ENCODE measurements around the gene ZRANB2. TPM values are rescaled to one million over a fixed set of nuclear protein-coding genes. Genes with fewer than 3 reads are reported as not detected.
A peak's percentile ranks its signal among the peaks of the same experiment; 100 is the strongest.

The ZRANB2 gene
- total RNA-seq, 1 donor from 2014 or later = 60.7 TPM

GRCh38 chr1:71086331-71086730, 5.5 kb upstream of the ZRANB2 start:
- no peaks in the 10 kb centered on the region for H3K27me3 Mint-ChIP-seq (ENCODE audit: low read depth)
- H3K4me3 Mint-ChIP-seq (ENCODE audit: unreplicated experiment) = no peak overlapping the region
- no peak for DNase-seq (ENCODE audit: low spot score)
- H3K9me3 Mint-ChIP-seq (ENCODE audit: low read depth) = no peaks in the 10 kb centered on the region
- no peak for TF ChIP-seq CTCF (IDR thresholded peaks at IDR 0.05)
- H3K4me1 Mint-ChIP-seq (ENCODE audit: low read depth) = peaks cover 30% of the 10 kb centered on the region
- H3K27ac Mint-ChIP-seq (ENCODE audit: unreplicated experiment) = no peak overlapping the region
- no peaks in the 10 kb centered on the region for H3K36me3 Mint-ChIP-seq (ENCODE audit: low read depth)

DNA sequence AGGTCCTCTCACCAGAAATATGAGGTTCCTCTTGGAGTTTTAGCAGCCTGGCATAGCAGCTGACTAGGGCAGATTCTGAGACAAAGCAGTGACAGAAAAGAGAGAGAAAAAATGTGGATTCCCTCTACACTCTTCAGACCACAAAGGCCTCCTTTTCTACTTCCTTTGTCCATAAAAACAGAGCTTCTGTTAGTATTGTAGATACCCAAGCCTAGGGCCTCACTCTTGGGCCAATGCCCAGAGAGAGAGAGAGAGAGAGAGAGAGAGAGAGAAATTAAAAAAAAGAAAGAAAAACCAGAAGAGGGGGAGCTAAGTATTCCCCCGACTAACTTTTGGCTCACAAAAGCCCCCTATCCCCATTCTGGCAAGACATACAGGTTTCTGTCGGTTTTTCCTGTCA, 2.4 kb upstream of the ZRANB2 start:
- H3K27me3 Mint-ChIP-seq (ENCODE audit: low read depth) = no peaks in the 10 kb centered on the region
- no peak for TF ChIP-seq CTCF (IDR thresholded peaks at IDR 0.05)

GRCh38 chr1:71081697-71082080, 854 bp upstream of the ZRANB2 start:
- peak overlapping the region; percentile 84 for H3K4me3 Mint-ChIP-seq (ENCODE audit: unreplicated experiment)

More for the DNA sequence above, 2.4 kb upstream of the ZRANB2 start:
- H3K27ac Mint-ChIP-seq (ENCODE audit: unreplicated experiment) = peak overlapping the region; percentile 42
- no peaks in the 10 kb centered on the region for H3K9me3 Mint-ChIP-seq (ENCODE audit: low read depth)
- no peak for DNase-seq (ENCODE audit: low spot score)
- H3K36me3 Mint-ChIP-seq (ENCODE audit: low read depth) = no peaks in the 10 kb centered on the region
- H3K4me3 Mint-ChIP-seq (ENCODE audit: unreplicated experiment) = no peak overlapping the region
- peaks cover 17% of the 10 kb centered on the region for H3K4me1 Mint-ChIP-seq (ENCODE audit: low read depth)

GRCh38 chr1:71080230-71080738, 551 bp downstream of the ZRANB2 start:
- peak overlapping the region; percentile 84 for H3K4me3 Mint-ChIP-seq (ENCODE audit: unreplicated experiment)
- H3K27ac Mint-ChIP-seq (ENCODE audit: unreplicated experiment) = peak overlapping the region; percentile 100
- no peaks in the 10 kb centered on the region for H3K27me3 Mint-ChIP-seq (ENCODE audit: low read depth)
- H3K9me3 Mint-ChIP-seq (ENCODE audit: low read depth) = no peaks in the 10 kb centered on the region
- peaks cover 24% of the 10 kb centered on the region for H3K4me1 Mint-ChIP-seq (ENCODE audit: low read depth)
- no peak for DNase-seq (ENCODE audit: low spot score)
- H3K36me3 Mint-ChIP-seq (ENCODE audit: low read depth) = peaks cover 9% of the 10 kb centered on the region
- TF ChIP-seq CTCF (IDR thresholded peaks at IDR 0.05) = no peak

More at GRCh38 chr1:71081697-71082080, 854 bp upstream of the ZRANB2 start:
- no peak for DNase-seq (ENCODE audit: low spot score)
- H3K36me3 Mint-ChIP-seq (ENCODE audit: low read depth) = peaks cover 3% of the 10 kb centered on the region
- TF ChIP-seq CTCF (IDR thresholded peaks at IDR 0.05) = no peak
- H3K4me1 Mint-ChIP-seq (ENCODE audit: low read depth) = peaks cover 22% of the 10 kb centered on the region
- H3K9me3 Mint-ChIP-seq (ENCODE audit: low read depth) = no peaks in the 10 kb centered on the region
- H3K27me3 Mint-ChIP-seq (ENCODE audit: low read depth) = no peaks in the 10 kb centered on the region
- no peak overlapping the region for H3K27ac Mint-ChIP-seq (ENCODE audit: unreplicated experiment)

DNA sequence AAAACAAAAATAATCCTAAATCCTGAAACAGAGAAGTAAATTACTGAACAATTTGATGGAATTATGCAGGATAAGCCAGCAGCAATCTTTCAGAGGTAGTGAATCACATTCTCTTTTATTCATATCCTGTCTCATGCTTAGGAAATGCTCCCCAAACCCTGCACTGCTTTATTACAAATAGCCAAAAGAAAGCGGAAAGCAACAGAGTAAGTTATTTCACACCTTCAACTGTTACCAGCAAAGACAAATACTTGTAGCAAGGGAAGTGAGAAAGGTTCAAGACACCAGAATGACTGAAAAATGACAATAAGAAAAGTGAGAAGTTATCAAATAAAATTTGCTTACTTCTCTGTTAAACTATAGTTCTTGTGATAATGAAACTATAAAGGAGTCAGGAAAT, 6.2 kb downstream of the ZRANB2 start:
- H3K36me3 Mint-ChIP-seq (ENCODE audit: low read depth) = peaks cover 37% of the 10 kb centered on the region
- no peak for DNase-seq (ENCODE audit: low spot score)
- peaks cover 19% of the 10 kb centered on the region for H3K4me1 Mint-ChIP-seq (ENCODE audit: low read depth)
- TF ChIP-seq CTCF (IDR thresholded peaks at IDR 0.05) = no peak
- no peaks in the 10 kb centered on the region for H3K9me3 Mint-ChIP-seq (ENCODE audit: low read depth)
- H3K4me3 Mint-ChIP-seq (ENCODE audit: unreplicated experiment) = no peak overlapping the region
- no peak overlapping the region for H3K27ac Mint-ChIP-seq (ENCODE audit: unreplicated experiment)
- H3K27me3 Mint-ChIP-seq (ENCODE audit: low read depth) = no peaks in the 10 kb centered on the region
